SKM-1 (cell line): Measurements from ENCODE around the gene GPRIN2.
"Not testable (repeated sequence)": the region's sequence is repeated elsewhere in the genome, so short reads cannot be mapped to it uniquely, and the experiment has no call there.

Experiments used
- DNase-seq: peaks from one replicate; lab custom pipeline; 2025; ENCODE audit not compliant: unreplicated experiment; lab: John Stamatoyannopoulos, UW

GPRIN2 gene

DNA sequence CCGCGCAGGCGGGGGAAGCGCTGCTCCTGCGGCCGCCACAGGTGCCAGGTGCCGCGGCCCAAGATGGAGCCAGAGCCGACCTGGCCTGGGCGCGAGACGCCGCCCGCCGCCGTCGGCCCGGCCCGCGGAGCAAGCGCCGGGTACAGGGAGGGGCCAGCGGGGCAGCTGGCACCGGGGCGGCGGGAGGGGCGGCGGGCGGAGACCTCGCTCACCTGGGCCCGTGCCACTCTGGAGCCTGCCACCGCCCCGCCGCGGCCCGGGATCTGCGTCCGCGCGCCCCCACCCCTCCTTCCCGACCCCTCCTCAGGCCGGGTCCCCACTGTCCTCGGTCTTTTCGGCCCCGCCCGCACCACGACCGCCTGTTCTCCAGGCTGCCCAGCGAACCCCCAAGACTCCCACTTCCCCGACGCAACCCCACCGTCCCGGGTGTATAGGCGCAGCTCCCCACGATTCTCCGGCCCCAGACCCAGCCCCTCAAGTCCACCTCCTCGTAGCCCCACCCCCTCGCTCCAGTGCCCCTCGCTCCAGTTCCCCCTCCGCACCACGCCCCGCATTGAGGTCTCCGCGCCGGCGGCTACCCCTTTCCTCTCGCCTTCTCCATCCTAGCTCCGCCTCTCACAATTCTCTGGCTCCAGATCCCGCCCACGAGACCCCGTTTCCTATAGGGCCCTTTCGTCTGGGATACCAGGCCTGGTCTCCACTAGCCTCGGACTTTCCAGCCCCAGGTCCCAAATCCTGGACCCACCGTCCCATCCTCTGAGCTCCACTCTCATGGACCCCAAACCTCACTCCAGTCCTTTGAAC is at the start of gene GPRIN2:
Gene GPRIN2 (minus strand): TSS at position 144 of the 804 bp plus-strand sequence. CDS start 5,922 bp downstream, outside the sequence.
- no peak for DNase-seq

DNA sequence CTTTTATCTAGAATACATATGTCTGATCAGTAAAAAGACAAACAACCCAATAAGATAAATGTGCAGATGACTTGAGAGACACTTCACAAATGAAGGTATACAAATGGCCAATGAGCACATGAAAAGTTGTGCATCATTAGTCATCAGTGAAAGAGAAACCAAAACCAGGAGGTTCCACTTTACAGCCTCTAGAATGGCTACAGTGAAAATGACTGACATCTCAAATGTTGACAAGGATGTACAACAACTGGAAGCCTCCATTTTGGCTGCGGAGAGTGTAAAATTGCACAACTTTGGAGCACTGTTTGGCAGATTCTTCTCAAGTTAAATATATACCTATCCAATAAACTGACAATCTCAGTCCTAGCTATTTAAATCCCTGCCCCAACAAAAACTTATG is 44.1 kb upstream of the GPRIN2 start:
- not testable (repeated sequence) for DNase-seq

DNA sequence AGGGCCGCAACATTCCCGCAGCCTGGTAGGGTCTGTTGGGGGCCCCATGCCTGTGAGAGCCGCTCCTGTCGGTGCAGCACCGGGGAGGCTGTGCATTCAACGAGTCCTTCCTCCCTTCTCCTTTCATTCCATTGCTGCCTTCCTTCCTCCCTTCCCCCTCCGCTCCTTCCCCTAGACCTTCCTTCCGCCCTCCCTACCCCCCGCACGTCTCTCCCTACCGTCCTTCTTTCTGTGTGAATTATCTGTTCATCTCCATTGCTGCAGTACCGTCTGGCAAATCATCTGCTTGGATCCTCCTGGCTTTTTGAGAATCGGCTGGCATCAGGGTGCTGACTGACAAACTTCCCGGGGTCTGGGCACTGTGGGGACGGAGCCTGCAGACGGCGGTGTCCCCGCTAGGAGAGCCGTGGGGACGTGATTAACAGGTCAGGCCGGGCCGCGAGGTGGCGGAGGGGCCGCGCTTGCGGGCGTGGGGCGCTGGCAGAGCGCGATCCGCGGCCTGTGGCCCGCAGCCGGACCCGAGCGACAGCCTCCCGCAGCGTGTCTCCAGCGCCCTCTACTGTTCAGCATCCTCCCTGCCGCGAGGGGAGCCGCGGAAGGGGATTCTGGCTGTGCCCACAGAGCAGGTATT is 41.3 kb upstream of the GPRIN2 start:
- not testable (repeated sequence) for DNase-seq

DNA sequence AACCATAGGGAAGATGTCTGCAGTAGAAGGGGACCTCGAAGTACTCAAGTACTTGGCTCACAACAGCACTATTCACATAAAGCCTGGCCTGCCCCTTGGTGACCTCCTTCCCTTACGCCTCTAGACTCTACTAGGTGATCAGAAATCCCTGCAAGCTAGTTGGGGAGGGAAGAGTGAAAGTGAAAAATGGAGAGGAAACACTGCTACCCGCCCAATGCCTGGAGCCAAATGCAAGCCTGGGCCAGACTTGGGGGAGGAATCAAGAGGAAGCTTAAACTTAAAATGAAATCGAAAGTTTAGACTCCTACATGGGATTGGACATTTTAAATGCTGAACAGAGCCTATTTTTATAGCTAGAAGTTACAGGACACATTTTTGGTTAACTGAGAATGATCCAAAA is 40.1 kb upstream of the GPRIN2 start:
- DNase-seq: not testable (repeated sequence)

DNA sequence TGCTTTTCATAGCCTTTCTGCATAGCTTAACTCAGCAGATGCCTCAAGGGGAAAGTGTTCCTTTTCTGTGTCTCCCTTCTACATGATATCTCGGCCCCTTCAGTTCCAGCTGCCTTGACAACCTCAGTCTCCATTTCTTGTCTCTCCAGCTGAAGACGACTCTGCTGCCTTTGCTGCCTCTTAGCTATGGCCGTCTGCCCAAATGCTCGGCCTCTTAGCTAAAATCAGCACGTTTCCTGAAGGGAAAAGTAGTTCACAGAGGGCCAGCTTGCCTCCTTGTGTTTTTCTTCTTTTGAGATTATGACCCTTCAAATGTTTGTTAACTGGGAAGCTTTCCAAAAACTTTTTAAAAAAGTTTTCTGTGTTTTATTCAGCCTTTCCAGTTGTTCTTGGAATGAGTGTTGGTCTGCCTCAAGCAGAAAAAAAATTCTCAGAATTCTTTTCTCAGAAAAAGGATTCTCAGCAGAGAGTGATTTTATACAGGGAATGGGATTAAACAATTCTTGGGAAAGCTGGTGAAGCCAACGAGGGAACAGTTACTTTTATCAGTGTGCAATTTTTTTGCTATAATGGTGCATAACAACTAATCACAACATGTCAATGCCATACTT is 38.1 kb upstream of the GPRIN2 start:
- not testable (repeated sequence) for DNase-seq

DNA sequence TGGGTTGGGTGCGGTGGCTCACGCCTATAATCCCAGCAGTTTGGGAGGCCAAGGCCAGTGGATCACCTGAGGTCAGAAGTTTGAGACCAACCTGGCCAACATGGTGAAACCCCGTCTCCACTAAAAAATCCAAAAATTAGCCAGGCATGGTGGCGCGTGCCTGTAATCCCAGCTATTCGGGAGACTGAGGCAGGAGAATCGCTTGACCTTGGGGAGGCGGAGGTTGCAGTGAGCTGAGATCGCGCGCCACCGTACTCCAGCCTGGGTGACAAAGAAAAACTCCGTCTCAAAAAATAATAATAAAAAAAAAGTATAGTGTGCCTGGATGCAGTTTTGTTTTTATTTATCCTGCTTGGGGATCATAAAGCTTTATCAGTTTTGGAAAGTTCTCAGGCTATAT is 36.8 kb upstream of the GPRIN2 start:
- not testable (repeated sequence) for DNase-seq

DNA sequence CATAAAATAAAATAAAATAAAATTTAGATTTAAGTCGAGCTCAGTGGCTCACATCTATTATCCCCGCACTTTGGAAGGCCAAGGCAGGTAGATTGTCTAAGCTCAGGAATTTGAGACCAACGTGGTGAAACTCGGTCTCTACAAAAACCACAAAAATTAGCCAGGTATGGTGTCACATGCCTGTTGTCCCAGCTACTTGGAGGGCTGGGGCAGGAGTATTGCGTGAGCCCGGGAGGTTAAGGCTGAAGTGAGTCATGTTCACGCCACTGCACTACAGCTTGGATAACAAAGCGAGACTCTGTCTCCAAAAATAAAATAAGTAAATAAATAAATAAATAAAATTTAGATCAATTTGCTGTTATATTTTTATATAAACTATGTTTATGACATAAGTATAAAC is 34.6 kb upstream of the GPRIN2 start:
- DNase-seq: not testable (repeated sequence)

DNA sequence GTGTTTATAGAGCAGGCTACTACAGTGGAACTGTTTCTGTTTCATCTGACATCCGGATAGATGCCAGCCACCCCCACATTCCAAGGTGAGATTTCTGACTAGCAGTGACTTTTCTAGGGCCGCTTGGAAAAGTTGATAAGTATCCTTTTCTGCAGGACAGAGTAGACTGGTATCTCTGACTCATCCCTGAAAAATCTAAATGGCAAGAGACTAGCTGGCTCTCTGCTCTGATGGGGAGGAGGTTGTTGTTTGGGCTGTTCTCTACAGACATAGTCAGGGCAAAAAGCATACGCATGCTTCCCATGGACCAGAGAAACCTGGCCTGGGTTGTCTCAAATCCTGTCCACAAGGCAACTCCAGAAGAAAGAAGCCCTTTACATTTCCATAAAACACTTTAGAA is 33.1 kb upstream of the GPRIN2 start:
- DNase-seq: not testable (repeated sequence)

DNA sequence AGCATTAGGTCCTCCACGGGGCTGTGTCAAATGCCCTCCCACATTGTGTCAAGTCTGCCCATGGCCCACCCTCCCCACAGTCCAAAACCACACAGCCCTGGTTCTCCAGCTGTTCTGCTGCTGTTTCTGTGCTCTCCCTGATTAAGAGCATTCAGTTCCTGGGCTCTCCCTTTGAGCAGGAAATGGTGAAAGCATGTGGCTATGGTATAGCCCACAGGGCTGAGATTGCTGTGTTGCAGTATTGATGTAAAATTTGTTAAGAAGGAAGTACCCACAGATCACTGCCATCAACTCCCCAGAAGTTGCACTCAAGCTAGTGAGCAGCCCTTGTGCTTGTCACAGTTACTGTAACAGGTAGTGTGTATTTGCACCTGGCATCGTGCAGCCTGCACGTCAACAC is 31.8 kb upstream of the GPRIN2 start:
- DNase-seq: not testable (repeated sequence)

DNA sequence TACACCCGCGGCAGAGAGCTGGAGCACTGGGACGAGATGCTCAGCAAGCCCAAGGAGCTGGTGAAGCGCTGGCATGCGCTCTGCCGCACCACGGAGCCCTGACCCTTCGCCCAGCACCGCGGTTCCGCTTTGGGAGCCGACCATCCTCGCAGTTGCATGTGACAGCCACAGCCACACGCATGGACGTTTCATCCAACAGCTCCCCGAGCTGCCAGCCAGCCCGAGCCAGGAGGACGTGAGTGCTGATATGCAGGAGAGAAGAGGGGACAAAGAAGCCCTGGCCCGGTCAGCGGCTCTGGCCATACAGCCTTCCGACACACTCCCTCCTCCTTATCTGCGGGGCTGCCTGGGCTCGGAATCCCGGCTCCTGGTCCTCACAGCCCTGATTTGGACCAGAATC is 31.1 kb upstream of the GPRIN2 start:
- DNase-seq: not testable (repeated sequence)

DNA sequence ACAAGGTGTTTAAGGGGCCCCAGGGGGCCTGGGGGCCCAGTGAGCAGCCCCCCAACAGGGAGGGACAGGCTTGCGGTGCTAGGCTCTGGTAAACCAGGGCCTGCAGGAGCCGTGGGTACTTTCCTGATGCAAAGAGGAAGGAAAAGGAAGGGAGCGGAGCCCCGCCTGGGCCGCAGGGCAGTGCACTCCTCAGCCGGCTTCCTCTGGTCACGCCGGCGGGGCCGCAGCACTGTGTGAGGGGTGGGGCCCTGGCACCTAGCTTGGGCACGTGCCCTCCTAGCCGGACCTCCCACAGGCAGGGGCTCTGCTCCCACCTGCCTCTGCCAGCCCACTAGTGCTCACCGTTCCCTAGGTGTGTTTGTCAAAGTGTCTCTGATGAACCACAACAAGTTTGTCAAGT is 28.8 kb upstream of the GPRIN2 start:
- DNase-seq: not testable (repeated sequence)

DNA sequence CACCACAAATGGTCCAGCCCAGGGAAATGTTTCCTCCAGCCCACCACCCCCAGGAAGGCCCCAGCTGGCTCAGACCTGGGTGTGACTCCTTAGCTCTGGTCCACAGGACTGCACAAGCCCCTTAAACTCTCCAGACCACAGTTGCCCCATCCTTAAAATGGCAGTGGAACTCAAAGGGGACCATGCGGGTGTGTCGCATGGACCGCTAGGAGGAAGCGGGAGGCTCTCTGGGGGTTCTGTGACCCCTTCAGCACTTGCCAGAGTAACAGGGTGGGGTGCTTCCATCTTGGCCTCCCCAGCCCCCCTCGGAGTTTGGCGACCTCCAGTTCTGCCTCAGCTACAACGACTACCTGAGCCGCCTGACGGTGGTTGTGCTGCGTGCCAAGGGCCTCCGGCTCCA is 27.7 kb upstream of the GPRIN2 start:
- DNase-seq: not testable (repeated sequence)

DNA sequence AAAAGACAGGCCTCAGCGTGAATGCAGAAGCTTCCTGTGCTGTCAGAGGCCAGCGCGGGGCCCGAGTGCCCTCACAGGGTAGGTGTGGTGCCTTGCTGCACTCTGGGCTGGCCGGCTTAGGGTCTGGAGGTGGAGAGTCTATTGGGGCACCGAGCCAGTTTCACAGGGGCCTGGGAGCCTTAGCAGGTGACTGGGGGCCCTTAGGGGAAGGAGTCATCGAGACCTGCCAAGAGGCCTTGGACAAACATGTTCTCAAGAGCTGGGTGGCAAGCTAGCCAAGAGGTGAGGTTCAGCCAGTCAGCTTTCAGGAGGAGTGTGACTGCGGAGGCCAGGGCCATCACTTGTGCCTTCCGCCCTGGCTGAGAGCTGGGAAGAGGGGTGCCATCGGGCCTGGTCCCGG is 26.1 kb upstream of the GPRIN2 start:
- not testable (repeated sequence) for DNase-seq

DNA sequence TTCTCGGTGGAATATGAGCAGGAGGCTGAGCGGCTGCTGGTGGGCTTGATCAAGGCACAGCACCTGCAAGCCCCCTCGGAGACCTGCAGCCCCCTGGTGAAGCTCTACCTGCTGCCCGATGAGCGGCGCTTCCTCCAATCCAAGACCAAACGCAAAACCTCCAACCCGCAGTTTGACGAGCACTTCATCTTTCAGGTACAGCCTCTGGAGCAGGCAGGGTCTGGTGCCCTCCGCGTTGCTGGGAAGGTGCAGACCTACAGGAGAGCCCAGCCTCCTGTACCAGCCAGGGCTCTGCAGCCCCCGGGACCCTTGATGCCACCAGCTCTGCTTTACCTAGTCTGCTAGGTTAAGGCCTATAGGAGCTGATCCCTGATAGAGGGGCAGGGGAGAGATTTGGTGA is 25.5 kb upstream of the GPRIN2 start:
- not testable (repeated sequence) for DNase-seq

DNA sequence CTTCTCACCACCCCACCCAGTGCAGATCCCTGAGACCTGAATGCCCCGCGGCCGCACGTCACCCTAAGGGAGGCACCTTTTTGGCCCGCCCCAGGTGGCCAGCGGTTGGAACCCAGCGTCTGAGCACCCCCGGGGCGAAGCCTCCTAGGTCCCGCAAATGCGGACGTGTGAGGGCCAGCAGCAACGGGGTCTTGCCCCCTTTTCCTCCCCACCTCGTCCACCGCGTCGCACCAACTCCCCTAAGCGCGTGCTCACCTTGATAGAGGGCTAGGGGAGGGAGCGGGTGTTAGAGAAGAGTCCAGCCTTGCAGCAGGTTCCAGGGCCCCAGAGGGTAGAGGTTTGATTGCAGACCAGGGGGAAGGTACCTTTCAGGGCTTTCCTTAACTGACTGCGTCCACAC is 22.9 kb upstream of the GPRIN2 start:
- not testable (repeated sequence) for DNase-seq

DNA sequence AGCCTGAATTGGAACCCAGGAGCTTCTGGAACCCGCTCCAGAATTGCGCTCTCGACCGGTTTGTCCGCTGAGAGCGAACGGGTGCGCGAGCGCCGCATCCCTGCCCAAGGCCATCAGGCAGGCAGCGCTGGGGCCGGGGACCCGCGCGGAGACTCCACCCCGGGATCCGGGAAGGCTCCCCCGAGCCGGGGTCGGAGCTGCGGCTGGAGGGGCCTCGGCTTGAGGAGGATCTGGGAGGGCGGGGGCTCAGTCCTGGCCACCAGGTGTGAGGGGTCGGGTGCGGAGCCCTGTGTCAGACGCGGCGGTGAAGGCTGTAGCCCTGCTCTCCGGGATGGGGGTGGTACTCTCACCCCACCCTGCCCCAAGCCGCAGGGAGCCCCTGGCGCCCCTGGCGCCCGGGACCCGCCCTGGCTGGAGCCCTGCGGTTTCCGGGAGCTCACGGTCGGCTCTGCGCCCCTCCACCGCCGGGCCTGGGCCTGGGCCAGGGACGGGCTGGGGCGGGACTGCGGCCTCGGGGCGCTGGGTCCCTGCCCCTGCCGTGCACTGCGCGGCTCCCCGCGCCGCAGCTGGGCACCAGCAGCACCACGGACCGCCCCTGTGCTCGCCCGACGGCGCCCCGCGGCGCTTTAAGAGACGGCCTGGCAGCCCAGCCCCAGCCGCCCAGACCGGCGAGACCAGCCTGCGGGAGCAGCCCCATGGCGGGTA is 22.2 kb upstream of the GPRIN2 start, which contains the start of gene SYT15:
Gene SYT15 (plus strand): TSS at position 655 of the 705 bp plus-strand sequence. CDS start 41 bp downstream, at position 696.
- not testable (repeated sequence) for DNase-seq

DNA sequence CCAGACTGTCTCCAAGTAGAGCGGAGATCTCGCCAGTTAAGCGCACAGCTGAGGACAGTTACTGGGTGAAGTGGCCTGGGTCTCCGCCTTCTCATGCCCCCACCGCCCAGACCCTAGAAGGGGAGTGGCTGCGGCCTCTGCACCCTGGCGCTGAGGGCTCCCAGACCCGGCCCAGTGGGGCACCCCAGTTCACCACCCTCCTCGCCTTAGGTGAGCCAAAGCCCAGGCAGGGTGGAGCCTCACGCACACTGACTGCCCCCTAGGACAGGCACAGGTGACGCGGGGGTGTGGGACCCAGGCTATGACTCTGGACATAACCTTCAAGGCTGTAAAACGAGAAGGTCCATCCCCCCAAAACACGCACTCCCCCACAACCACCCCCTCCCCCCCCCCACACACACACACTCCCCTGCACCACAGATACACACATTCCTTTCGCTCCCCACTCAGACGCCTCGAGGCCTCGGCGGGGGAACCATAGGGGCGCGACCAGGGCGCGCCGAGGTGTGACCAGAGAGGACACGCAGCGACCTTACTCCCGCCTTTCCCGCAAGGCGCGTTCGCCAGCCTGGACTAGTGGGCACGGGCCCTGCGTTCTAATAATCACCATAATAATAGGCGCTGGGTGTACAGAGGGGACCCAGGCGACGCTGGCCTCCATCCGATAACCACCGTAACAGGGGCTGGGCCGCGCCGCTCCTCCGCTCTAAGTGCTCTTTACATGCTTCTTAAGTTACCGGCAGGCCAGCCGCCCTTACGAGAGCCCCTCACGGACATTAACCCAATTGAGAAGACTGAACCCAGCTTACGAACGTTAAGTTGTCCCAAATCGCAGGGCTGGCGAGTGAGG is 21.4 kb upstream of the GPRIN2 start:
- not testable (repeated sequence) for DNase-seq

DNA sequence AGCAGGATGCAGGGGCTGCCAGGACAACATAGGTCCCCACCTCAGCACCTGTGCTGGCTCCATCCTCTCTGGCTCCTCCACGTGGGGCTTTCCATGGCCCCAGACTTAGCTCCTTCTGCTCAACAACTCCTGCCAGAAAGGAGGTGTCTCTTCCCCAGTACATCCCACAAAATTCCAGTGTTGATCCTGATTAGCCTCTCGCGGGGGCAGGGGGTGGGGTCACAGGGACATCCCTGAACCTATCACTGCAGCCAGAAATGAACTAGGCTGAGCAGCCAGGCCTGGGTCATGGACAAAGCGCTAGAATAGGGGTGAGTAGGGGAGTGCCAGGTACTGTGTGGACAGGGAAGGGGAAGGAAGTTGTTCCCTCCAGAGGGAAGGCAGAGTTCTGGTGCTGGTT is 17.4 kb upstream of the GPRIN2 start:
- DNase-seq: not testable (repeated sequence)

DNA sequence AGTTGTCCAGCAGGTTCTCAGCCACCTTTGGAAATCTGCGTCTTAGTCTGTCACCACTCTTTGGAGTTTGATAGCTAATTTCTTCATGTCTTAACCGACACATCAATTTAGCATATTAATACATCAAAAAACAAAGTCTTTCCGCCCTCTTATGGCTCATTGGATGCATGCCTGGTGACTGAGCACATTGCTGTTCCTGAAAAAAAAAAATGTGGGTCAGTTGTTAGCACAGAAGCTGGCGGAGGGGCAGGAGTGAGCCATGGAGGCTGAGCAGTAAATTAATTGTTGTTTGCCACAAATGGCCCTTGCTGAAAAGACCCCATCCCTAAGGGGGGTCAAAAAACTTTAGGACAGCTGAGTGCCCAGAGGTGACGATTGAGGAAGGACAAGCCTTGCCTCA is 16.9 kb upstream of the GPRIN2 start:
- DNase-seq: not testable (repeated sequence)

DNA sequence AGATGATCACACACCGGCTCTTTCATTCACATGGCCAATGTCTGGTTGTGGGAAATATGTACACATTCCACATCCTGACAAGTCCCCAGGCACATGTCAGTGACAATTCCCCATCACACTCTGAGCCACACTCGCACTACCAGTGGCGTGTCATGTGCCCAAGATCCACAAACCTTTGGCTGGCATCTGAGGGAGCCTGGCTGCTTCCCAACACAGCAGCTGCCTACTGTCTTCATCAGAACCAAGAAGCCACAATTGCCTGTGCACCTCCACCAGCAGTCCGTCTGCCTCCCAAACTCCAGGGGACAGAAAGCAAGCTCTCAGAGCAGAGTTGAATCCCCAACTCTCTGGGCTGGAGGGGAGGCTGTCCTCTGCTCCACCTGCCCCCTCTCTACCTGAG is 16.3 kb upstream of the GPRIN2 start:
- DNase-seq: not testable (repeated sequence)
